Ovary (tissue), 9 donors: ENCODE data around the gene PHACTR1. TPM values are rescaled to one million over a fixed set of nuclear protein-coding genes. Genes with fewer than 3 reads are reported as not detected.

Experiments used
- DNase-seq, 5 donors: peaks; one replicate each; pipeline ENCODE4 v3.0.0-alpha.2; 2019 to 2020
- H3K27ac ChIP-seq, 2 donors: fragments of 200-600 bp; one replicate each; pipeline versions ENCODE4 v1.5.1 to v1.8.0; 2019 to 2022
- H3K27me3 ChIP-seq: fragments of 200-600 bp; one replicate; pipeline ENCODE4 v1.8.0; 2022
- H3K36me3 ChIP-seq: fragments of 200-600 bp; sonication (generic); one replicate; pipeline ENCODE4 v1.5.1; 2019
- H3K4me1 ChIP-seq: one replicate; pipeline ENCODE4 v1.8.1; 2013; ENCODE audit warnings: mild to moderate bottlenecking, moderate library complexity; ENCODE audit not compliant: insufficient read depth
- H3K4me3 ChIP-seq: fragments of 200-600 bp; sonication (generic); one replicate; pipeline ENCODE4 v1.5.1; 2017
- H3K9me3 ChIP-seq, 2 donors: fragments of 200-600 bp in 1 of 2; sonication (generic) in 1 of 2; one replicate each; pipeline versions ENCODE4 v1.5.1 to v1.8.1; 2013 to 2019; ENCODE audit warnings: mild to moderate bottlenecking in 1 of 2, moderate library complexity in 1 of 2
- CTCF ChIP-seq, 3 donors: fragments of 450-650 bp in 2 of 3; fragments of 200-600 bp in 1 of 3; IDR thresholded peaks; one replicate each; pipeline versions ENCODE4 v1.5.1 to v1.8.0; 2016 to 2022; ENCODE audit warnings: antibody characterized with exemption in 3 of 3, mild to moderate bottlenecking in 1 of 3
- EP300 ChIP-seq: sonication (generic); formaldehyde crosslinking; IDR thresholded peaks from one replicate; pipeline ENCODE4 v1.6.1; 2017; ENCODE audit warnings: antibody characterized with exemption
- POLR2A ChIP-seq: fragments of 450-650 bp; IDR thresholded peaks from one replicate; pipeline ENCODE4 v1.6.1; 2017; ENCODE audit warnings: antibody characterized with exemption, mild to moderate bottlenecking, moderate library complexity
- WGBS, 3 donors: extraction: QIAGEN DNeasy Blood & Tissue Kit in 1 of 3; methylation state at CpG; one replicate each; pipeline versions ENCODE4 v1.1.5 to v1.1.7; 2013 to 2017; 5-methylcytosine and 5-hydroxymethylcytosine counted together
- intact Hi-C, 4 donors: fragments of 100-400 bp; cut with DNase I; formaldehyde crosslinking; loops; one replicate each; pipeline versions ENCODE4 v1.11.0 to v1.15.1; 2022 to 2023
- polyA plus RNA-seq, 2 donors: library from polyadenylated mRNA; stranded (reverse); fragments of 200-250 nt in 1 of 2; fragments of 350-450 nt in 1 of 2; fragmentation: Illumina TruSeq in 1 of 2; extraction: RNeasy Lipid Tissue Mini Kit (QIAGEN cat#74804) in 1 of 2; gene quantifications; one replicate each; pipeline ENCODE4 v1.2.3, GENCODE V29; 2013 to 2014
- total RNA-seq, 7 donors: library from RNA; depleted of rRNA in 2 of 7; stranded (reverse); fragments of >200 nt in 2 of 7; fragmentation: NEBNext Ultra II Directional in 3 of 7; extraction: Animal tissue kit (Norgen Biotek cat#: 25700) in 3 of 7; gene quantifications; one replicate each; pipeline versions ENCODE4 v1.1.0 to v1.2.4, GENCODE V29; 2016 to 2023
- donor health status: DM: no; HTN: no; CAD: no; lungs with moderate emphysema.
- donor health status: DM: no; HTN: no; CAD: no.
- donor health status: Bipolar disorder and iron deficiency.
- donor health status: DM: yes; HTN: yes; CAD: no.
- donor health status: DM: no; HTN: no; CAD: no.
- donor health status: DM: yes; HTN: yes; CAD: no.

The PHACTR1 gene
- total and polyA plus RNA-seq, 9 donors = 0.48 to 10.9 (median 3.7) TPM

GRCh38 chr6:13044896-13045295 is 328.3 kb downstream of the PHACTR1 start:
- Histone ChIP-seq H3K9me3 (no peaks in the 10 kb centered on the region), H3K4me1 (no peaks in the 10 kb centered on the region), H3K36me3 (no peaks in the 10 kb centered on the region), H3K4me3 (no peak overlapping the region), H3K27me3 (no peaks in the 10 kb centered on the region), H3K27ac (no peak overlapping the region)
- TF ChIP-seq EP300 (no peak), POLR2A (no peak), CTCF (IDR thresholded peaks at IDR 0.05) (no peak)
- intact Hi-C loops = no loop called here
- 44 to 95% (median 93%) methylated on average over 4 of the region's 4 CpGs for WGBS, 3 donors
- no peak for DNase-seq

DNA sequence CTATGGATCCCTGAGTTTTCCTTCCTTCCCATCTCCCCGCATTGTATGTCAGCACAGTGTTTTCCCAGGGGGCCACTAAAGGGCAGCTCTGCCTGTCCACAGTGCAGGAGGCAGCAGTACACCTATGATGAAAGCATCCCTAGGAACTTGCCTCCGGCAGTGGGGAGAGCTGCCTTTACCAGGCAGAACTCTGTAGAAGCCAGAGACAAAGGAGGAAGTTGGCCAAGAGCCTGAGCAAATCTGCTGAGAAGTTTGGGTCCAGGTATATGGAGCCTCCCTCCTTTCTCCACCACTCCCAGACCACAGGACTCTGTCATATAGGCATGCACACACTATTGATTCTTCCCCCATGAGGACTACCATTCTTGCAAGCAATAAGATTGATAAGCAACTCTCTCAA is 329.1 kb downstream of the PHACTR1 start:
- no peak for TF ChIP-seq EP300
- TF ChIP-seq CTCF (IDR thresholded peaks at IDR 0.05) = no peak
- no peak for TF ChIP-seq POLR2A
- Histone ChIP-seq H3K4me3 (no peak overlapping the region), H3K36me3 (no peaks in the 10 kb centered on the region), H3K27me3 (no peaks in the 10 kb centered on the region), H3K9me3 (no peaks in the 10 kb centered on the region), H3K4me1 (no peaks in the 10 kb centered on the region), H3K27ac (no peak overlapping the region)
- intact Hi-C loops = no loop called here
- no peak for DNase-seq
- 78 to 94% (median 89%) methylated on average over 2 of the region's 2 CpGs for WGBS, 3 donors

DNA sequence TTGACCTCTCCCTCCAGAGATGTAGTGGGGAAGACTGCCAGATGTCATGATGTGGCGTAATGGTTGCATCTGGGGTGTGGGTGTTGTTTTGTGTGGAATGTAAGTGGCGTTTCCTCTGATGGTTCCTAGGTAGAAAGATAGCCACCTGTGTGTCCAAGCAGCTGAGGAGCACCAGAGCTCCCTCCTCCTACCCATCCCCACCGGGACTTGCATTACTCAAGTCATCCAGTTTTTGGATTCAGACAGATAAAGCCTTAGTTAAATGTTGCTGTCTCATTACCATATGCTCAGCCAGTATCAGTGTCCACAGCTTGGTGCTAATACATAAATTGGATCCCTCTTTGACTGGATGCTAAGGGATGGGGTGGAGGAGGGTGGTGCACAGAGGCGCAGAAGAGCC is 329.5 kb downstream of the PHACTR1 start:
- Histone ChIP-seq H3K4me3 (no peak overlapping the region), H3K9me3 (no peaks in the 10 kb centered on the region), H3K27me3 (no peaks in the 10 kb centered on the region), H3K4me1 (no peaks in the 10 kb centered on the region), H3K27ac (no peak overlapping the region), H3K36me3 (no peaks in the 10 kb centered on the region)
- TF ChIP-seq EP300 = no peak
- TF ChIP-seq CTCF (IDR thresholded peaks at IDR 0.05) = no peak
- no peak for TF ChIP-seq POLR2A
- intact Hi-C loops = no loop called here
- DNase-seq = no peak
- WGBS, 3 donors = 71 to 84% (median 77%) methylated on average over 4 of the region's 4 CpGs

DNA sequence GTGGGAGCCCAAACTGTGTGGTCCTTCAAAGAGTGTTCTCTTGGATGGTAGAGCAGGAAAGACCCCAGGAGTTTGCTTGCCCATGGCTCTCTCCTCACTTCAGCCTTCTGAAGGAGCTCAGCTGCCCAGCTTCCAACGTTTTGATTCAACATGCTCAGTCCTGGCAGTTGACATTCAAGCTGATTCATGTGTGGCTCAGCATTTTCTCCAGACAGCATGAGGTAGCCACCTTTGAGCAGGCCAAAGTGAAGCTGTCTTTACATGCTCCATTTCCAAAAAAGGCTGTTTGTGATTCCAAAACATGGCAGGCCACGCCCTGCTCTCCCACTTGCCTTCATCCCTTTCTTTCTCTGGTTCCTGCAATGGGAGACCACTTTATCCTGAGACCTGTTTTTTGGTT is 331.5 kb downstream of the PHACTR1 start:
- 62 to 69% (median 68%) methylated on average over 2 of the region's 2 CpGs for WGBS, 3 donors
- H3K9me3 ChIP-seq = no peaks in the 10 kb centered on the region
- no peaks in the 10 kb centered on the region for H3K36me3 ChIP-seq
- intact Hi-C loops = no loop called here
- H3K4me3 ChIP-seq = no peak overlapping the region
- DNase-seq = no peak
- H3K4me1 ChIP-seq = no peaks in the 10 kb centered on the region
- no peak overlapping the region for H3K27ac ChIP-seq
- no peak for TF ChIP-seq CTCF (IDR thresholded peaks at IDR 0.05)
- no peak for TF ChIP-seq EP300
- no peak for TF ChIP-seq POLR2A
- no peaks in the 10 kb centered on the region for H3K27me3 ChIP-seq
